K562 treated with DMSO at 1 percent for 4 hours (cell line): ENCODE data around the gene NCOA4. TPM values are rescaled to one million over a fixed set of nuclear protein-coding genes. Genes with fewer than 3 reads are reported as not detected.

ENCODE experiments used
- total RNA-seq: library from RNA; unstranded; fragments of 300-600 nt; gene quantifications from 2 replicates; pipeline ENCODE4 v1.2.3, GENCODE V29; 2022; ENCODE audit not compliant: insufficient read depth

Gene NCOA4
- 137 and 141 TPM in 2 replicates for total RNA-seq

GRCh38 chr10:46030091-46030937 is at the start of gene NCOA4:
NCOA4 (minus strand) TSS chr10:46030623; CDS start chr10:46016680, 13,943 bp downstream.

GRCh38 chr10:46046261-46046660 is 15.8 kb upstream of the NCOA4 start, which contains the start of gene MSMB:
MSMB (minus strand) TSS chr10:46046269; CDS start chr10:46046237, 32 bp downstream.

GRCh38 chr10:45972106-45972812 is 58.2 kb downstream of the NCOA4 start, which contains the start of gene TIMM23:
TIMM23 (plus strand) TSS chr10:45972489; CDS start chr10:45972625, 136 bp downstream.

Other genes with a start within 250 kb of the NCOA4 start
- 7.6 and 20.0 TPM in 2 replicates for gene AGAP4, start 183.1 kb downstream of the NCOA4 start, total RNA-seq
- 78.0 and 88.3 TPM in 2 replicates for gene TIMM23, start 58.1 kb downstream of the NCOA4 start, total RNA-seq
- not detected in 2 replicates for gene MSMB, start 15.6 kb upstream of the NCOA4 start, total RNA-seq